ENCODE measurements around the gene TENM3. TPM values are rescaled to one million over a fixed set of nuclear protein-coding genes. Genes with fewer than 3 reads are reported as not detected.

Gene TENM3
- total and polyA plus RNA-seq, 10 of the 15 experiments (the other 5 are each of a cell fraction or from before 2014, with no cell fraction given) = 0.01 to 1.7 (median 0.08) TPM; not detected in 2

DNA sequence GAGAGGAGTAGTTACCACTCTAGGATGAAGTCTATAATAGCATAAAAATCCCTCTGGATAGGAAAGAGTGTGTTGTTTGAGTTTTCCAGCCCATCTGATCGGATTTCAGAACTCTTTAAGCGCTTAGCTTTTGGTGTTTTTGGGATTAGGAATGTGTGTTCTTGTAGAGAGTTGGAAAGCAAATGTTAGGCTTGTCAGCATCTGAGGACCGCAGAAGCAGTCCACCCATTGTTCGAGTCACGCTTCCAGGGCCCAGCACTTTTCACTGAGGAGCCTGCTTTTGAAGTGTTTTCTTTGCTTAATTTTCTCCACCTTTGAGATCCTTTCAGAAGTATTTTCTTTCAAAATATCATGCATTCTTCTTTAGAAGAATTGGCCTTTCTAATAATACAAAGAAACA, 306.2 kb downstream of the TENM3 start:
- Histone ChIP-seq H3K79me2 (ENCODE audit: control insufficient read depth, insufficient read depth, low read length) (no peaks in the 10 kb centered on the region), H2AFZ (ENCODE audit: control insufficient read depth, low read depth, low read length) (no peak overlapping the region), H3K4me3 (no peak overlapping the region), H3K36me3 (ENCODE audit: control insufficient read depth in 2 of 2, insufficient read depth in 2 of 2, low read length in 1 of 2) (no peaks in the 10 kb centered on the region), H4K20me1 (ENCODE audit: control insufficient read depth, insufficient read depth) (no peaks in the 10 kb centered on the region), H3K27me3 (replicated peaks in 1 of 2; ENCODE audit: control insufficient read depth in 2 of 2, insufficient read depth in 2 of 2, low read length in 1 of 2) (no peaks in the 10 kb centered on the region), H3K4me2 (ENCODE audit: control insufficient read depth, insufficient read depth) (no peak overlapping the region), H3K27ac (ENCODE audit: control insufficient read depth, insufficient read depth) (no peak overlapping the region), H3K9me3 (replicated peaks; ENCODE audit: control insufficient read depth, insufficient read depth, low read length) (no peaks in the 10 kb centered on the region), H3K9ac (ENCODE audit: control insufficient read depth, insufficient read depth, low read length) (no peak overlapping the region), H3K4me1 (ENCODE audit: control insufficient read depth, insufficient read depth, low read length) (no peaks in the 10 kb centered on the region)
- no peak for TF ChIP-seq PML (IDR thresholded peaks at IDR 0.05; ENCODE audit: low read length)
- no peak for TF ChIP-seq TBL1XR1 (IDR thresholded peaks at IDR 0.05; ENCODE audit: low read depth, low read length)
- TF ChIP-seq RB1 (IDR thresholded peaks at IDR 0.05; ENCODE audit: borderline replicate concordance) = no peak
- TF ChIP-seq STAT1 (conservative IDR thresholded peaks at IDR 0.05) = no peak
- TF ChIP-seq RELA (IDR thresholded peaks at IDR 0.05; ENCODE audit: borderline replicate concordance, partially characterized antibody) = no peak
- TF ChIP-seq POLR2AphosphoS2 (IDR thresholded peaks at IDR 0.05; ENCODE audit: low read depth, low read length) = no peak
- no peak for TF ChIP-seq ZNF274 (IDR thresholded peaks at IDR 0.05; ENCODE audit: insufficient read depth, insufficient read length)
- TF ChIP-seq, protein P1, sequence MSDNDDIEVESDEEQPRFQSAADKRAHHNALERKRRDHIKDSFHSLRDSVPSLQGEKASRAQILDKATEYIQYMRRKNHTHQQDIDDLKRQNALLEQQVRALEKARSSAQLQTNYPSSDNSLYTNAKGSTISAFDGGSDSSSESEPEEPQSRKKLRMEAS (IDR thresholded peaks at IDR 0.05; ENCODE audit: low read depth, low read length) = no peak
- no peak for TF ChIP-seq CREB1 (IDR thresholded peaks at IDR 0.05; ENCODE audit: low read depth)
- TF ChIP-seq, protein P2, sequence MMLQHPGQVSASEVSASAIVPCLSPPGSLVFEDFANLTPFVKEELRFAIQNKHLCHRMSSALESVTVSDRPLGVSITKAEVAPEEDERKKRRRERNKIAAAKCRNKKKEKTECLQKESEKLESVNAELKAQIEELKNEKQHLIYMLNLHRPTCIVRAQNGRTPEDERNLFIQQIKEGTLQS (IDR thresholded peaks at IDR 0.05; ENCODE audit: borderline replicate concordance, extremely low read depth, low read depth, low read length) = no peak
- TF ChIP-seq NFYB (IDR thresholded peaks at IDR 0.05; ENCODE audit: insufficient read depth, low read depth, low read length) = no peak
- no peak for TF ChIP-seq TARDBP (IDR thresholded peaks at IDR 0.05; ENCODE audit: borderline replicate concordance)
- TF ChIP-seq NFXL1 (IDR thresholded peaks at IDR 0.05; ENCODE audit: borderline replicate concordance) = no peak
- DNase-seq (ENCODE audit: low read depth, low spot score) = no peak
- BruUV-seq (replicated peaks) = no TSS peak
- intact Hi-C loops (cut with micrococcal nuclease; ENCODE audit: unreplicated experiment) (no loop called here), in situ Hi-C loops (cut with MboI) (no loop called here)
- ChIA-PET SMC1A (ENCODE audit: uncharacterized antibody, unreplicated experiment) (interaction anchor here (1.1 kb wide), 1 partner anchor 14 kb away, joined by 3 read pairs; no protein-coding TSS in a partner anchor), CTCF (no interaction called here), RAD21 (ENCODE audit: unreplicated experiment) (no interaction called here), POLR2A (no interaction called here)
- 68% methylated on average over 5 of the region's 5 CpGs for WGBS (ENCODE audit: insufficient coverage, insufficient replicate concordance, low lambda C conversion rate, missing lambda C conversion rate)
- FAIRE-seq = no peak
- ATAC-seq = no peak

Measured in GM12878 (cell line).